Measurements from ENCODE around the gene TNFRSF6B.
"Not testable (repeated sequence)": the region's sequence is repeated elsewhere in the genome, so short reads cannot be mapped to it uniquely, and the experiment has no call there.

The TNFRSF6B gene

GRCh38 chr20:63659370-63659769 is 37.1 kb upstream of the TNFRSF6B start:
- no peak for DNase-seq (ENCODE audit: low read depth)
- no peak for TF ChIP-seq CTCF (conservative IDR thresholded peaks at IDR 0.05; ENCODE audit: low read length)
- H3K4me3 ChIP-seq (ENCODE audit: low read length) = peak overlapping the region; percentile 88

- not testable (repeated sequence) for DNase-seq (ENCODE audit: low read depth); H3K4me3 ChIP-seq (ENCODE audit: low read length)
Observed at GRCh38 chr20:63660174-63660573, 36.3 kb upstream of the TNFRSF6B start.

GRCh38 chr20:63660622-63661021 is 35.8 kb upstream of the TNFRSF6B start:
- no peak for TF ChIP-seq CTCF (conservative IDR thresholded peaks at IDR 0.05; ENCODE audit: low read length)
- DNase-seq (ENCODE audit: low read depth) = no peak

GRCh38 chr20:63661108-63661507 is 35.3 kb upstream of the TNFRSF6B start:
- no peak overlapping the region for H3K4me3 ChIP-seq (ENCODE audit: low read length)
- DNase-seq (ENCODE audit: low read depth) = no peak
- TF ChIP-seq CTCF (conservative IDR thresholded peaks at IDR 0.05; ENCODE audit: low read length) = no peak

More at GRCh38 chr20:63660622-63661021, 35.8 kb upstream of the TNFRSF6B start:
- H3K4me3 ChIP-seq (ENCODE audit: low read length) = no peak overlapping the region

- no peak overlapping the region for H3K4me3 ChIP-seq (ENCODE audit: low read length)
- no peak for TF ChIP-seq CTCF (conservative IDR thresholded peaks at IDR 0.05; ENCODE audit: low read length)
- DNase-seq (ENCODE audit: low read depth) = no peak
Observed at GRCh38 chr20:63661959-63662812, 34.3 kb upstream of the TNFRSF6B start.

- DNase-seq (ENCODE audit: low read depth) = no peak
- no peak for TF ChIP-seq CTCF (conservative IDR thresholded peaks at IDR 0.05; ENCODE audit: low read length)
Observed at GRCh38 chr20:63662813-63663189, 33.7 kb upstream of the TNFRSF6B start.

GRCh38 chr20:63663332-63664066 is 33.0 kb upstream of the TNFRSF6B start:
- no peak for TF ChIP-seq CTCF (conservative IDR thresholded peaks at IDR 0.05; ENCODE audit: low read length)

More at GRCh38 chr20:63662813-63663189, 33.7 kb upstream of the TNFRSF6B start:
- no peak overlapping the region for H3K4me3 ChIP-seq (ENCODE audit: low read length)

More at GRCh38 chr20:63663332-63664066, 33.0 kb upstream of the TNFRSF6B start:
- no peak overlapping the region for H3K4me3 ChIP-seq (ENCODE audit: low read length)
- DNase-seq (ENCODE audit: low read depth) = no peak
